ENCODE data around the gene CRKL. TPM values are rescaled to one million over a fixed set of nuclear protein-coding genes. Genes with fewer than 3 reads are reported as not detected.
"Not testable (repeated sequence)": the region's sequence is repeated elsewhere in the genome, so short reads cannot be mapped to it uniquely, and the experiment has no call there.

Gene CRKL
- total RNA-seq, 1 donor from 2014 or later = 49.2 TPM

- Mint-ChIP-seq H3K27ac (ENCODE audit: unreplicated experiment) (no peak overlapping the region), H3K27me3 (ENCODE audit: low read depth) (peaks cover 5% of the 10 kb centered on the region), H3K4me3 (ENCODE audit: unreplicated experiment) (no peak overlapping the region), H3K36me3 (ENCODE audit: low read depth) (no peaks in the 10 kb centered on the region), H3K9me3 (ENCODE audit: low read depth) (no peaks in the 10 kb centered on the region), H3K4me1 (ENCODE audit: low read depth) (no peaks in the 10 kb centered on the region)
- TF ChIP-seq, protein P1, sequence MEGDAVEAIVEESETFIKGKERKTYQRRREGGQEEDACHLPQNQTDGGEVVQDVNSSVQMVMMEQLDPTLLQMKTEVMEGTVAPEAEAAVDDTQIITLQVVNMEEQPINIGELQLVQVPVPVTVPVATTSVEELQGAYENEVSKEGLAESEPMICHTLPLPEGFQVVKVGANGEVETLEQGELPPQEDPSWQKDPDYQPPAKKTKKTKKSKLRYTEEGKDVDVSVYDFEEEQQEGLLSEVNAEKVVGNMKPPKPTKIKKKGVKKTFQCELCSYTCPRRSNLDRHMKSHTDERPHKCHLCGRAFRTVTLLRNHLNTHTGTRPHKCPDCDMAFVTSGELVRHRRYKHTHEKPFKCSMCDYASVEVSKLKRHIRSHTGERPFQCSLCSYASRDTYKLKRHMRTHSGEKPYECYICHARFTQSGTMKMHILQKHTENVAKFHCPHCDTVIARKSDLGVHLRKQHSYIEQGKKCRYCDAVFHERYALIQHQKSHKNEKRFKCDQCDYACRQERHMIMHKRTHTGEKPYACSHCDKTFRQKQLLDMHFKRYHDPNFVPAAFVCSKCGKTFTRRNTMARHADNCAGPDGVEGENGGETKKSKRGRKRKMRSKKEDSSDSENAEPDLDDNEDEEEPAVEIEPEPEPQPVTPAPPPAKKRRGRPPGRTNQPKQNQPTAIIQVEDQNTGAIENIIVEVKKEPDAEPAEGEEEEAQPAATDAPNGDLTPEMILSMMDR (IDR thresholded peaks at IDR 0.05) = no peak
- no peak for DNase-seq (ENCODE audit: low spot score)
Observed at GRCh38 chr22:20904980-20905355, 12.2 kb upstream of the CRKL start.

DNA sequence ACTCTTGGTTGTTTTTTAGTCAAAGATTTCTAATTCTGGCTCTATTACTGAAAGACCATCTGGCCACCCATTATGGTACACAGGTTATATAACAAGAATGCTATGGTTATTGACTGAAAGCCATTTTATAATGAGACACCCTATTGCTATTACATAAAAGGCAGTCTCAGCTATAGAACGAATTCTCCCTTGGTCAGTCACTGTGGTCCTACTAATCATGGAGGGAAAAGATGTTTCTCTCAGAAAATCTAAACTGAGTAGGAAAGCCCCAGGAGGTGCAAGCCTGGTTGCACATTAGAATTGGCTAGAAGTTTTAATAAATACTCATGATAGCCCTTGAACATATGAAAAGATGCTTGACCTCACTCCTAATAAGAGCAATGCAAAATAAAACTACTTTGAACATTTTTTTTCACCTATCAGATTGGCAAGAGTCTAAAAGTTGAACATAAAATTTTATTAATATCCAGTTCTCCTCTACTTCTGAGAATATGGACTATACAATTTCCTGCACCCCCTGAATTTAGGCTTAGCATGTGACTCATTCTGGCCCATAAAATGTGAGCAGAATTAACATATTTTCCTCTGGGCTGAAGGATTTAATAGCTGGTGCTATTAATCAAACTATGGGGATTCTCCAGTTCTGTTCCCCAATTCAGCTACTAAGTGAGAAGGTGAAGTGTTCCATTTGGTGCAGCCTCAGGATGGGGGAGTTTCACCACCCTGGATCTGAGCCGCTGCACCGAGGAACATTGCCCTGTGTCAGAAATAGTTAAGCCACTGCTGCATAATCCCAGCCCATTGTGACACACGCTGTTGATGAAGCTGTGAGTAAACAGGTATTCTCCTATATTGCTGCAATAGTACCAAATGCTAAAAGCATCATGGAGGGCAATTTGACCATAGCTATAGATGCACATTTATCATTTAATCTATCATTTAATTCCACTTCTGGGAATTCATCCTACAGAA, 11.5 kb upstream of the CRKL start:
- H3K4me1 Mint-ChIP-seq (ENCODE audit: low read depth) = no peaks in the 10 kb centered on the region
- H3K36me3 Mint-ChIP-seq (ENCODE audit: low read depth) = no peaks in the 10 kb centered on the region
- no peak overlapping the region for H3K27ac Mint-ChIP-seq (ENCODE audit: unreplicated experiment)
- TF ChIP-seq, protein P1 (IDR thresholded peaks at IDR 0.05) = no peak
- peaks cover 5% of the 10 kb centered on the region for H3K27me3 Mint-ChIP-seq (ENCODE audit: low read depth)
- H3K4me3 Mint-ChIP-seq (ENCODE audit: unreplicated experiment) = no peak overlapping the region
- no peaks in the 10 kb centered on the region for H3K9me3 Mint-ChIP-seq (ENCODE audit: low read depth)
- no peak for DNase-seq (ENCODE audit: low spot score)

DNA sequence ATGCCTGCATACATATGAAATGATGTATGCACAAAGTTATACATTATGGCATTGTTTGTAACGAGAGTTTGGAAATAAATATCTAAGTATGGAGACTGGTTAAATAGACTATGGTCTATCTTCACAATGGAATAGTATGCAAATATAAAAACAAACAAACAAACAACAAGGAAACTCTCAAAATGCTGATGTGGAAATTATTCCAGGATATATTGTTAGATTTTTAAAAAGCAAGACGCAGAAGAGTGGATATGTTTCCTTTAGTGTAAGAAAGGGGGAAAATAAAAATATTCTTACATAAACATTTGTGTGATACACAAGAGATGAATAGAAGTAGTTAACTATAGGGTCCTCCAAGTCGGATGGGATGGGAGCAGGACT, 10.8 kb upstream of the CRKL start:
- TF ChIP-seq, protein P1 (IDR thresholded peaks at IDR 0.05) = no peak
- no peaks in the 10 kb centered on the region for H3K9me3 Mint-ChIP-seq (ENCODE audit: low read depth)
- H3K27ac Mint-ChIP-seq (ENCODE audit: unreplicated experiment) = no peak overlapping the region
- peaks cover 5% of the 10 kb centered on the region for H3K27me3 Mint-ChIP-seq (ENCODE audit: low read depth)
- H3K4me1 Mint-ChIP-seq (ENCODE audit: low read depth) = no peaks in the 10 kb centered on the region
- H3K4me3 Mint-ChIP-seq (ENCODE audit: unreplicated experiment) = no peak overlapping the region
- no peak for DNase-seq (ENCODE audit: low spot score)
- no peaks in the 10 kb centered on the region for H3K36me3 Mint-ChIP-seq (ENCODE audit: low read depth)

- DNase-seq (ENCODE audit: low spot score); H3K4me3 Mint-ChIP-seq (ENCODE audit: unreplicated experiment); H3K36me3 Mint-ChIP-seq (ENCODE audit: low read depth): not testable (repeated sequence)
Observed at GRCh38 chr22:20908717-20909116, 8.5 kb upstream of the CRKL start.

GRCh38 chr22:20909543-20910303, 7.5 kb upstream of the CRKL start:
- DNase-seq (ENCODE audit: low spot score) = no peak
- no peak overlapping the region for H3K27ac Mint-ChIP-seq (ENCODE audit: unreplicated experiment)
- no peaks in the 10 kb centered on the region for H3K9me3 Mint-ChIP-seq (ENCODE audit: low read depth)
- no peaks in the 10 kb centered on the region for H3K36me3 Mint-ChIP-seq (ENCODE audit: low read depth)
- TF ChIP-seq, protein P1 (IDR thresholded peaks at IDR 0.05) = no peak
- no peaks in the 10 kb centered on the region for H3K4me1 Mint-ChIP-seq (ENCODE audit: low read depth)
- no peak overlapping the region for H3K4me3 Mint-ChIP-seq (ENCODE audit: unreplicated experiment)
- H3K27me3 Mint-ChIP-seq (ENCODE audit: low read depth) = peaks cover 5% of the 10 kb centered on the region

More at GRCh38 chr22:20908717-20909116, 8.5 kb upstream of the CRKL start:
- not testable (repeated sequence) for H3K27ac Mint-ChIP-seq (ENCODE audit: unreplicated experiment); H3K9me3 Mint-ChIP-seq (ENCODE audit: low read depth); H3K4me1 Mint-ChIP-seq (ENCODE audit: low read depth); H3K27me3 Mint-ChIP-seq (ENCODE audit: low read depth)

Measured in chondrocyte (in vitro differentiated cells).